Stimulated activated CD4-positive, alpha-beta T cell treated with anti-CD3 and anti-CD28 coated beads, Interleukin-4, amount 100 ng/mL, for 1 hour (primary cell): ENCODE results near the gene SLC13A1.

Experiments used
- DNase-seq: peaks from one replicate; pipeline ENCODE4 v3.0.0-alpha.2; 2020

SLC13A1 gene

GRCh38 chr7:123193235-123193634 is 6.5 kb downstream of the SLC13A1 start:
- no peak for DNase-seq

DNA sequence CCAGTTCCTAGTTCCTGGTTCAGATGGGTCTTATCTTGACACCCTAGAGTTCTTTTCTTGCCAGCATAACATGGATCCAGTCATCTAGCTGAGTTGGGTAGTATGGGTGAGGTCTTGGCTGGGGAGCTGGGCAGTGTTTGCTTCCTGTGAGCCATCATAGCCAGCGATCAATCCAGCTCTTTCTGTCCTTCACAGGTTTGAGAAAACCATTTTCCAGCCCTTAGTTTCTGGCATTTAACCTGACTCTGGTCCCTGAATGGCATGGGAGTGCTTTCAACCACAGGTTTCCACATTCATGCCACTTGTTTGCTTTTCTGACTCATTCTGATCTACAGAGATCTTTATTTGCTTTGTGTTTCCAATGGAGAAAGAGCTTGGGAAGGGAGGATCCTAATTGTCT is 8.6 kb downstream of the SLC13A1 start:
- DNase-seq, result no peak

DNA sequence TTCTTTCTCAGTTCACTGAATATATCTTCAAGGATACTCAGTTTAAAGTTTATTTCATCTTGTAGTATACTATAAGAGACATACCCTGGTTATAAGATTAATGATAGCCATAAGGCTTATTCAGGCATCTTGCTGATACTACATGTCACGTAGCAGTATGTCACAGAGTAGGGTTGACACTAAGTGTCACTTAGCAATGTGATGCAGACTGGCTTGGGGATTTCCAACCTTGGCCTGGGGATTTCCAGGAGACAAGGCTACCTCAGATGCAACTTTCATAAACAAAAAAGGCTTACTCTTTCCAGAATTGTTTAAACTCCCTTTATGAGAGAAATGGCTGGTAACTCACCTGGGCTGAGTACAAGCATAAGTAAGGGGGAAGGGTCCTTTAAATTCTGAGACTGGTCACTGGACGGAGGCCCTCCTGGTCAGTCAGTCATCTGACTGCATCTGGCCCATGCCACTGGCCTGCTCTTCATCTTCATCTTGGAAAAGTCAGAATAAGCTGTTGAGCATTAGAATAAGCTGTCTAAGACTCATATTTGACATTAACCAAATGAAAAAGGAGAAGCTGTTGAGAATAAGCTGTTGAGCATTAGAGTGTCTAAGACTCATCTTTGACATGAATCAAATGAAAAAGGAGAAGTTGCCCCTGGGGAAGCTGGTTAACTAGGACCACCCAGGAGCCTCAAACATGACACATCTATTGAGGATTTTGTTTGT is 9.5 kb downstream of the SLC13A1 start:
- DNase-seq, result no peak

- DNase-seq, result no peak
Measured at GRCh38 chr7:123185756-123186155, 14.0 kb downstream of the SLC13A1 start.

DNA sequence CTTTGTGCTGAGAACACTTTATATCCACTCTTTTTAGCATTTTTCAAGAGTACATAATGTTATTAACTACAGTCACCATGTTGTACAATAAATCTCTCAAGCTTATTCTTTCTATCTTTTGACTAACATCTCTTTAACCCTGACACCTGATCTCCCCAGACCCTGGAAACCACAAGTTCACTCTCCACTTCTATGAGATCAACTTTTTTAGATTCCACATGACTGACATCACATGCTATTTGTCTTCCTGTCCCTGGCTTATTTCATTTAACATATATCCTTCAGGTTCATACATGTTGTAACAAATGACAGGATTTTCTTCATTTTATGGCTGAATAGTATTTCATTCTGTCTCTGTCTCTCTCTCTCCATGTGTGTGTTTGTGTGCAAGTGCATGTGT is 15.5 kb downstream of the SLC13A1 start:
- no peak for DNase-seq

DNA sequence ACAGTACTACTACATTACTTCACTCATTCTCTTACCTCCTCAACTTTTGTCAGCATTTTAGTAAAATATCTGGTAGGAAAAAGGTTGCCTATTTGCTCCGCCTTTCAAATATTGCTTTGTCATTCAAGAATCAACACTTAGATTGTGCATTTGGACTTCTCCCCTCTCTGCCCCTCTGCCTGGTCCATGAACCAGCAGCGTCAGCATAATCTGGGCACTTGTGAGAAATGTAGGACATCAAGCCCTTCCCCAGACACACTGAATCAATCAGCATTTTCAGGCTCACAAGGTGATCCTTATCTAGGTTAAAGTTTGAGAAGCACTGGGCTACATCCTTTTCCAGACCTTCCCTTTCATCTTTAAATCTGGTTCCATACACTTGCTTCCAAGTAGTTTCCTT is 16.3 kb downstream of the SLC13A1 start:
- no peak for DNase-seq

- no peak for DNase-seq
Measured at GRCh38 chr7:123177442-123177841, 22.3 kb downstream of the SLC13A1 start.

GRCh38 chr7:123170333-123171246 is 29.2 kb downstream of the SLC13A1 start:
- DNase-seq, result no peak

DNA sequence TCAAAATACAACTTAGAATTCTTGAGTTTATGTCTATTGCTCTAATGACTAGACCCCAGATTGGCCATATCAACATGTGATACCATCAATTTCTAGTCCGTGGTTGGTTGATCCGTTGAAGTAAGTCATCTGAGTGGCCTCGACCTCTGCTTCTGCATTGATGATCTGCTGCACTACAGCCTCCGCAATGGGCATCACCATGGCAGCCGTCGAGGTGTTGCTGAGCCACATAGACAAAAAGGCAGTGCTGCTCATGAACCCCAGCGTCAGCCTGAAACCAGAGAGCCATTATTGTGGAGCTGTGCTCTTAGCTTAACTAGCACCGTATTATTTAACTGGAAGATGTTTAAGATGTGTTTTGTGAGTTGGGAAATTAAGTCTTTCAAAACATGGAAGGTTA is 30.7 kb downstream of the SLC13A1 start:
- no peak for DNase-seq

DNA sequence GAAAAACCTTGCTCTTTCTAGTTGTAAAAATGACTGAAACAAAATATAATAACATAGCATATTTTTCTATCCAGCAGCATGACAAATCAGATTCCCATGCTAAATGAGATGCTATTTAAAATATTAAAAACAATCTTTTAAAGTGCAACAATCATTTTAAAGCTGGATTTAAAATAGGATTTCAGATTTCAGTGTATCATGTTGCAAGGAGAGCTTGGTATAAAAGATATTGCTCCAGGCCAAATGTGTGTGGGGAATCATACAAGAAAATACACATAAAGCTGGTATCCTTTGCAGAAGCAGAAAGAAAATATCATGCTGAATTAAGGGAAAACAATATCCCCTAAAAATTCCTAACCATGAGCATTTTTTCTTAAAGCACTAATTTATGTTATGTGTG is 42.2 kb downstream of the SLC13A1 start:
- no peak for DNase-seq

DNA sequence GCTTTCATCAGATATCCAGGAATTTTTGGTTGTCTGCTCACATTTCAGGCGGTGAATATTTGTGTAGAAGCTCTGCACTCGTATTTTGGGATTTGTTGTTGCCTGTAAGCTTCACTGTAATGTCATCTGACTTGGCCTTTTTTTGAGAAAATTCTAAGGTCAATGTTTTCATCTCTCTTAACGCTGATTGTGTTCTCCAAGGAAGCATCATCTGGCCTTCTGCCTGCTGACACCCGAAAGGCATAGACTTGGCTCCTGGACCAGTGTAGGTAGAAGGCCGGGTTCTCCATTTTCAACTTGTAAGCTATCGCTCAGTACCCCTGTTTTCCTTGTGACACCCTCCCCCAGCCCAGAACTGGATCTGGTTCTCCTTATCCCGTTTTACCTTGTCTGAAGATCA is 44.2 kb downstream of the SLC13A1 start:
- DNase-seq, result no peak

DNA sequence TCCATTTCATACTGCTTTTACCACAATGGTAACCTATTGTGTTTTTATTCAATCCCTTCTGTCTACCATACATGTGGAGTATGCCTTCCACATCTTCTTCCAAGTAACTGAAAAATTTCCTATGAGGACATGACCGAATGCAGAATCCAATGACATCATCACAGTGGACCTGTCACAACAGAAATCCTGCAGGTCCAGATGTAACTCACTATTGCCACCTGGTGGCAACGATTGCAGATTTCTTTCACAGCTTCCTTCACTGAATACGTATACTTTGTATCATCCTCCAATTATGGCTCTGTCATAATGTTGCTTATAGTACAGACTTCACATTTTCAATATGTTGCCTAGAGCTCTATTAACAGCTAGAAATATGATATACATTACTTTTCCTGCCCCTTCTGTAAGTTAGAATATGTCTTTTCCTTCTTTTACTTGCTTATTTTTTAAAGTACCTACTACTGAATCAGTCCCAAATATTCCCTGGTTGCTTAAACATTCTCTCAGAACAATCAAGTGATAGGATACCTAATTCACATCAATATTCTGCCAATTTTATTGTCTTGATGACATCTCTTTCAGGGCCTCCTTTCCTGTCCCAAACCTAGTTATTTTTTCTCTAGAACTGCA is 45.4 kb downstream of the SLC13A1 start:
- DNase-seq, result no peak

- DNase-seq, result no peak
Measured at GRCh38 chr7:123151443-123151842, 48.3 kb downstream of the SLC13A1 start.

DNA sequence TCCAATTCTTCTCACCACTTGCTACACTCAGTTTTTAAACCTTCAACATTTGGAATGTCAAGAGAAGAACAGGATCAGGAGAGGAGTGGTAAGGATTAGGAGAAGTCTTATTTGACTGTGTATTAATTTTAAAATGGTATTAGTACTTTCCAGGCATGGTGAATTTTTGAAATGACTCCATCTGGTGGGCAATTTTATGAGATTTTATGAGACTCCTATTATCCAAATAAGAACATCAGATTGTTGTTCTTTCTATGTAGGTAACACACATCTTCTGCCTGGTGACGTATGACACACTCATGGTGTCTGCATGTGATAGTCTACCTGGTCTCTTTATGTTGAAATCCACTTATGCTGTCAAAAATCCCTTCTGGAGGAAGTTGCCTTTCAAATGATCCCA is 51.0 kb downstream of the SLC13A1 start:
- no peak for DNase-seq

- no peak for DNase-seq
Measured at GRCh38 chr7:123143252-123144006, 56.3 kb downstream of the SLC13A1 start.

DNA sequence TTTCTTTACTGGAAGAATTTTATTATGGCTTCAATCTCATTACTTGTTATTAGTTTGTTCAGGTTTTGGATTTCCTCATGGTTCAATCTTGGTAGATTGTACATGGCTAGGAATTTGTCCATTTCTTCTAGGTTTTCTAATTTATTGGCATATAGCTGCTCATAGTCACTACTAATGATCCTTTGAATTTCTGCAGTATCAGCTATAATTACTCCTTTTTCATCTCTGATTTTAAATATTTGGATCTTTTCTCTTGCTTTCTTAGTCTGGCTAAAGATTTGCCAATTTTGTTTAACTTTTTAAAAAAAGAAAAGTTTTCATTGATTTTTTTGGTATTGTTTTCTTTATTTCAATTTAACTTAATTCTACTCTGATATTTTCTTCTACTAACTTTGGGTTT is 59.2 kb downstream of the SLC13A1 start:
- DNase-seq, result no peak

- DNase-seq, result no peak
Measured at GRCh38 chr7:123135960-123136359, 63.8 kb downstream of the SLC13A1 start.

DNA sequence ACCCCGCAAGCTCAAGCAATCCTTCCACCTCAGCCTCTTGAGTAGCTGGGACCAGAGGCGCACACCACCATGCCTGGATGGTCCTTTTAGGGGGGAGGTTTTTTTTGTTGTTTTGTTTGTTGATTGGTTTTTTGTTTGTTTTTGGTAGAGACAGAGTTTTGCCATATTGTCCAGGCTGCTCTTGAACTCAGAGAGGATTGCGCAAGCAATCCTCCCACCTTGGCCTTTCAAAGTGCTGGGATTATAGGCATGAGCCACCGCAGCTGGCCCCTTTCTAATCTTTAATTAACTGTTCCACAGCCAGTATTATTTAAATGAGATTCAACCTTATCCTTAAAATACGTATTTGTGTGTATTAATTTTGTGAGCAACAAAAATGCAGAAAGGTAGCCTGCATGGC is 65.8 kb downstream of the SLC13A1 start:
- no peak for DNase-seq

GRCh38 chr7:123131961-123132360 is 67.8 kb downstream of the SLC13A1 start:
- DNase-seq, result no peak

- no peak for DNase-seq
Measured at GRCh38 chr7:123131556-123131955, 68.2 kb downstream of the SLC13A1 start.

GRCh38 chr7:123131140-123131539 is 68.6 kb downstream of the SLC13A1 start:
- DNase-seq, result no peak

GRCh38 chr7:123126691-123127090 is 73.1 kb downstream of the SLC13A1 start:
- DNase-seq, result no peak

DNA sequence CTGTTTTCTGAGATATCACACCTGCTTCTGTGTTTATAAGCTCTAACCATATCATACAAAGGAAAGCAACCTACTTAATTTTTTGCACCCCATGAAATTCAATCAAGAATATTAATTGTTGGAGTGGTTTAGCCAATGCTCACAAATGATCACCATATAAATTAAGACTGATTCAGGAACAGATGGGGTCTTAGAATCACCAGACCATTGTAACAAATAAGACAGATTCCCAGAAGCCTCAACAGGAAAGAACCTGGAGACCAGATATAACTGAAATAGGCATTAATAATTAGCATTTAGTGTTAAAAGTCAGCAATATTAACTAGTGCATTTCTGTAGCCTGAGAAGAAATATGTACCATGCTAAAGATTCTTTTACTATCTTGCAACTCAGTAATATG is 73.6 kb downstream of the SLC13A1 start:
- no peak for DNase-seq
